Measurements from ENCODE around the gene ATAD2B.

The ATAD2B gene

DNA sequence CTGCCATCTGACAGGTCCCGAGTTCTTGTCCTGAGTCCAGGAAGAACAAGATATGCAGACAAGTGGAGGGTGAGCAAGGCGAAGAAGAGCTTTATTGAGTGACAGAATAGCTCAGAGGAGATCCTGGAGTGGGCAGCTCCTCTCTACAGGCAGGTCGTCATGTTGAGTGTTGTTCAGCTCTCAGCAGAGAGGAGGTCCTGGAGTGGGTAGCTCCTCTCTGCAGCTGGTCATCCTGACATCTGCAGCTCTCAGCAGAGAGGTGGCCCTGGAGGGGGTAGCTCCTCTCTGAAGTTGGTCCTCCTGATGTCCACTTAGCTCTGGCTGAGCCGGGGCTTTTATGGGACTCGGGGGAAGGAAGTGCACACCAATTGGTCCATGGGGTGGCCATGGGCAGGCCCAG is 90.4 kb downstream of the ATAD2B start:
- no peak for DNase-seq

DNA sequence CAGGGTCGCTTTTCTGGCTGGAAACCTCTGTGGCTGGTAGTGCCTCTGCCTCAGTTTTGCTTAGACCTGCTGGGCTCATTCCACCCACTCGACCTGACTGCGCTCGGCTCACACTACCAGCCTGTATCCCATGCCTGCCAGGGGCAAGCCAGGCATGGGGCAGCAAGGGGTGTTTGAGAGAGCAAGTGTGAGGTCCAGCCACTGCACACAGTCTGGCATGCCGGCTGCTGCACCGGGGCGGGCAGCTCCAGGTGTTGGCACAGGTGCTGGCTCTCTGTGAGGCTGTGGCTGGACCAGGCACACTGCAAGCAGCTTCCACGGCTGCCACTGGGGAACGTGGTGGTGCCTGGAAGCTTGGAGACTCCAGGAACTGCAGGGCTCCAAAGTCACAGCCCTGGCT is 90.9 kb downstream of the ATAD2B start:
- DNase-seq = no peak

DNA sequence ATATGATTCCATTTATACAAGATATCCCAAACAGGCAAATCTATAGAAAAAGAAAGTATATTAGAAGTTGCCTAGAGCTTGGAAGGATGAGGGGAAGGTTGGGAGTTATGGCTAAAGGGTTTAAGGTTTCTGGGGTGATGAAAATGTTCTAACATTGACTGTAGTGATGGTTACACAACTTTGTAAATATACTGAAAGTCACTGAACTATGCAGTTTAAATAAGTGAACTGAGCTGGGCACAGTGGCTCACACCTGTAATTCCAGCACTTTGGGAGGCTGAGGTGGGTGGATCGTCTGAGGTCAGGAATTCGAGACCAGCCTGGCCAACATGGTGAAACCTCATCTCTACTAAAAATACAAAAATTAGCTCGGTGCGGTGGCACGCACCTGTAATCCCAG is 91.5 kb downstream of the ATAD2B start:
- no peak for DNase-seq

DNA sequence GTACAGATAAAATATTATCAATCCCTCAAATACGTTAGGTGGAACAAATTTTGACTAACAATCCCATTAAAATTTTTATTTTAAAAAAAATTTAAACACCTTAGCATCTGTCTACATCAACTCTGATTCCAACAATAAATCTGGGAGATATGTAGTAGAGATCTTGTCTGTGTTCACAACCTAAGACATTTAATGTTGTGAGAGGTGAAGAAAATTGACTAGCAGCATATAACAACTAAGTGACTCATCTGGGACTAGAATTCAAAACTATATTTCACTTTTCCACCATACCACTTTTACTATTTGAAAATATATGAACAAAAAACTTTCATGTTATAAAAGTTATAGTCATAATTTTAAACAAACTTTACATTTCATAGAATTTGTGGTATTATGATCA is 97.9 kb downstream of the ATAD2B start:
- no peak for DNase-seq

DNA sequence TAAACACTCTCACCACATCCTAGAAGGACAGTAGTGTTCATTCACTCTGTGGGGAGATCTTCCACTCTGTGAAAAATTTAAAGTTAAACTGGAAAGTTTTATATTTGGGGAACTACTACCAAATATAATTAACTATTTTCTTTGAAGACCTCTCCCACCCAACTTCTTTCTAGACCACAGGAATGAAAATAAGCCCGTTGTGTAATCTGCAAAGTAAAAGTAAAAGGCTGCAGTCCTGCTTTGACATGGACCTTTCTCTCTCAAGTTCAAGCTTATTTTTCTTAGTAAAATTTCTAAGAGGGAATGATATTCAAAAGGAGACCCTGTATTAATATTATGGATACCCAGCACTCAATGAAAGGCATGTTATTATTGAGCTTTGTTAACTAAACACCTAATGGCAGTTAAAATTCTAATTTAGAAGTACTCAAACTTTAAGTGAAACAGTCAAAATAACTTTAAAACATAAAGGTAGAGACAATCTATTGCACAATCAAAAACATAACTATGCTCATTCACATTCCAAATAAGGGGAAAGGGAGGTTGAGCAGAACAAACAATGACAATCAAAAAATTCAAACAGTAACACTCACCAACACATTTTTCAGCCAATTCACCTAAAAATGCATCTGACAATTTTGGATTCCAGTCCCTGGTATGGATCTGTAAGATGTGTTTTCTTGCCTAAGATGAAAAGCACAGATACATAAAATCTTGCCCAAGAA is 98.5 kb downstream of the ATAD2B start:
- DNase-seq = no peak

DNA sequence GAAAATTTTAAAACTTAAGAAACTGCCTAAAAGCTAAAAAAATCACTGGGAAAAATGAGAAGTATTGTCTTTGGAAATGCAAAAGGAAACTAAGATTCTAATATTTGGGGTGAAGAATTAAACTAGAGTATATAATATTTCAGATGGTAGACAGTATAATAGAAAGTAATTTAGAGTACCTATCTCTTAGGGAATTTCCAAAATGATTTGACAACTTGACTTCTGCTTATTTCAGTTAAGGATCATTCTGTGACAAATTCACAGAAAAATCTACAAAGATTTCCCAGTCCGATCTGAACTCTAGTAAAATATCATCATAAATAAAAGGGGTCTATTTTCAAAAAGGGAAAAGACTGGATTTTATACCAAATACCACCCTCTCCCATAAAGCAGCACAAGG is 99.6 kb downstream of the ATAD2B start:
- DNase-seq = no peak

DNA sequence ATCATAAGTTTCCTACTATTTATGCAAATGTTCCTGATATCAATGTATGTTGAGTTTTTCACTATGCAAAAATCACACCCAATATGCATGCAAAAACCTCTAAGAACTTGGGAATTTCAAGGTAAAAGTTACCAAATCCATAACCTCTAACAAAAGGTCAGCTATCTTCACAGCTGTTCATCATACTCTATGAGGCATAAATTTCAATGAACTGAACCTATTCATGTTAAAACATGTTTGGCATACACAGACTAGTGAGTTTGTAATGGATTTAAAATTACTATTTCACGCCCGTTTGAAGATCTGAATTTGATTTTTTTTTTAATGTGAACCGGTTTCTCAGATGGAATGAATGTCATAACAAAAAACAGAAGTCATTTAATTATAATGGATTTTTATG is 100.2 kb downstream of the ATAD2B start:
- DNase-seq = no peak

DNA sequence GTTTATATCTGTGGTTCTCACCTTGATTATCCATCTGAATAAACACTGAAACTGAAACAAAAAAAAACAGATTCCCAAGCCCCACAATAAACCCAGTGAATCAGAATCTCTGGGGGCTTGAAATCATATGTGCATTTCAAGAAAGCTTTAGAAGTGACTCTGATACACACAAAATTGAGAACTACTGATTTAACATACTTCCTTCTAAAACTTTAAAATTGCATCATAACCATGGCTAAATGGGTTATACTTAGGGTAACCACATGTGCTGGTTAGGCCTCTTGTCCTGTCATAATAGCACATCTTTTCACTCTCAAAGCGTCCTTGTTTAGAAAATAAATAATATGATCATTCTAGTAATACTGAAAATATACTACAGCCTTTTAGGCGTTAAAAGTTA is 100.9 kb downstream of the ATAD2B start:
- no peak for DNase-seq

DNA sequence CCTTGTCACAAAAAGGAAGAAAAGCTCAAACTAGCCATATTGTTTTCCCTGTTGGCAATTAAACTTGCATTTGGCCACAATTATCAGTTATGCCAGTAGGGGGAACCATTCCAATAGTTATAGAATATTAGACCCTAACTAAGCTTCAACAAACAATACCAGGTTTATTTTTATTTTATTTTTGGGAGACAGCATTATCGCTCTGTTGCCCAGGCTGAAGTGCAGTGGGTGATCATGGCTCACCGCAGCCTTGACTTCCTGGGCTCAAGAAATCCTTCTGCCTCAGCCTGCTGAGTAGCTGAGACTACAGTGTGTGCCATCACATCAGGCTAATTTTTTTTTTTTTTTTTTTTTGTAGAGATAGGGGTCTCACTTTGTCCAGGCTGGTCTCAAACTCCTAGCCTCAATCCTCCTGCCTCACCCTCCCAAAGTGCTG is 102.1 kb downstream of the ATAD2B start:
- peak in 1 of 2 experiments; percentile 19 for DNase-seq

DNA sequence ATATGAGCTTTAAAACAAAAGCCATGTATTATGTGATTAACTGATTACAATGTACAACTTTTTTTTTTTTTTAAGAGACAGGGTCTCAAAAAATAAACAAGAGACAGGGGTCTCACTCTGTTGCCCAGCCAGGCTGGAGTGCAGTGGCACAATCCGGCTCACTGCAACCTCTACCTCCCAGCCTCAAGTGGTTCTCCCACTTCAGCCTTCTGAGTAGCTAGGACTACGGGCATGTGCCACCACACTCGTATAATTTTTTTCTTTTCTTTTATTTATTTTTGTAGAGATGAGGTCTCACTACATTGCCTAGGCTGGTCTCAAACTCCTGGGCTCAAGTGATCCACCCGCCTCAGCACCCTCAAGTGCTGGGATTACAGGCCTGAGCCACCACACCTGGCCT is 103.1 kb downstream of the ATAD2B start:
- DNase-seq = no peak

DNA sequence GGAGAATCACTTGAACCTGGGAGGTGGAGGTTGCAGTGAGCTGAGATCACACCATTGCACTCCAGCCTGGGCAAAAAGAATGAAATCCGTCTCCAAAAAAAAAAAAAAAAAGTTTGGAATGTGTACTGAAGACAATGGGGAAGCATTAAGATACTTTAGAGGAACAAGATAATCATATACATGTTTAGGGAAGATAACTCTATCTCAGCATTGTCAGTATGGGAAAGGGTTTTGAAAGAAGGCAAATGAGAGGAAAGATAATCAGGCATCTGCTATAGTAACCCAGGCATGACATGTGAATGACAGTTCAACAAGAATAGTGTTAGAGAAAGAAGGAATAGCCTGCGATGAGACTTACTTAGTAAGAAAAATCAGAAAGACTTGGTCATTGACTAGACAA is 112.0 kb downstream of the ATAD2B start:
- no peak for DNase-seq

DNA sequence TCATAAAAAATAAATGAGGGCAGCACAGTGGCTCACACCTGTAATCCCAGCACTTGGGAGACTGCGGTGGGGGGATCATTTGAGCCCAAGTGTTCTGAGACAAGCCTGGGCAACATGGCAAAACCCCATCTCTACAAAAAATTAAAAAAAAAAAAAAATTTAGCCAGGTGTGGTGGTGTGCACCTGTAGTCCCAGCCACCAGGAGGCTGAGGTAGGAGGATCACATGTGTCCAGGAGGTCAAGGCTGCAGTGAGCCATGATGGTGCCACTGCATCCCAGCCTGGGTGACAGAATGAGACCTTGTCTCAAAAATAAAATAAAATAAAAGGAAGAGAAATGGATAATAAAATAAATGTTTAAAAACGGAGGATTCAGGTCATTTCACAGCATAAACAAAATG is 113.5 kb downstream of the ATAD2B start:
- no peak for DNase-seq

DNA sequence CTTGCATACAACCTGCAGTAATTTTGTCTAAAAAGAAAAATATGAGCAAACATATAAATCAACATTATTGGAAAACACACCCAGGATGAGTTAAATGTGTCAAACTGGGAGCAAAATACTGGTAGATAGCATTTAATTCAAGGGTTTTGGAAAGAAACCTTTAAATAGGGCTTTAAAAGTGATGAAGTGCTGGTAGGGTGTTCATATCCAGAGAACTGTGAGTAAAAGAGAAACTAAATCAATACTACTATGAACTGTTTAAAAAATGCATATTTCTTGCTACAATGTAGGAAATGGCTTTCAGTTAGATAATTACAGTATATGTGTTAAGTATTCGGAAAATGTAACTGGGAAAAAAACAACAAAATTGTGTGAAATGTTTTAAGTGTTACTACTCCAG is 117.8 kb downstream of the ATAD2B start:
- DNase-seq = no peak

DNA sequence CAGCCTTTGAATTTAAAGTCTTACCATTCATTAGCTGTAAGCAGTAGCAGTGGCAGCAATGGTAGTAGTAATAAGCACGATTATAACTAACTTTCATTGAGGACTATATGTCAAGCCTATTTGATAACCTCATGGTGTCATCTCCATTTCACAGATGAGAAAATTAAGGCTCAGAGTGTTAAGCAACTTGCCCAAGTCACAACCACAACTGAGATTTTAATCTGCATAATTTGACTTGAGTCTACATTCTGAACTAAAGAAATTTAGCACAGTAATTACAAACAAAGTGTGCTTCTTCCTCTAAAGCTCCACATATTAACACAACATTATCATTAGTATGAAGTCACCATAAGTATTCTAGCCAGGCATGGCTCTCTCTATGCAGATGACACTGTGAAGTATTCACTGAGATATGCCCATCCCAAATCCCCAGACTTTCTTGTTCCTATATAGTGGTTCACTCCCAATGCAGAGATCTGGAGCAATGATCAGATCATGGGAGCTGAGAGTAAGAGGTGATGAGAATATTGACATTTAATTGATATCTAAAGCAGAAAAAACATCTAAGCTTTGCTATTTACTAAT is 120.2 kb downstream of the ATAD2B start:
- DNase-seq = no peak

DNA sequence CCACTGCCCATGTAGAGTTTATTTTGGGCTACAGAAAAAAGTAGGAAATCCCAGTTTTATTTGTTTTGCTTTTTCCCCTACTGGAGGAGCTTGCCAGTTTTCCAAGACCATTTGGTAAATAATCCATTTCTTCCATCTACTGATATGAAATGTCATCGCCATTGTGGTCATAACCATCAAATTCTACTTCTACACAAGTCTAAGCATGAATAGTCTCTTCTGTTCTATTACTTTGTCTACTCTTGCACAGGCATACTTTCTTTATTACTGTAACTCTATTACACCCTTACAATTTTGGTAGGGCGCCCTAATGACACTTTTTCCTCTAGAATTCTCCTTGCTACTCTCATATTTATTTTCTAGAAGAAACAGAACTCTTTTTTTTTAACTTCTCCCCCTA is 120.7 kb downstream of the ATAD2B start:
- no peak for DNase-seq

DNA sequence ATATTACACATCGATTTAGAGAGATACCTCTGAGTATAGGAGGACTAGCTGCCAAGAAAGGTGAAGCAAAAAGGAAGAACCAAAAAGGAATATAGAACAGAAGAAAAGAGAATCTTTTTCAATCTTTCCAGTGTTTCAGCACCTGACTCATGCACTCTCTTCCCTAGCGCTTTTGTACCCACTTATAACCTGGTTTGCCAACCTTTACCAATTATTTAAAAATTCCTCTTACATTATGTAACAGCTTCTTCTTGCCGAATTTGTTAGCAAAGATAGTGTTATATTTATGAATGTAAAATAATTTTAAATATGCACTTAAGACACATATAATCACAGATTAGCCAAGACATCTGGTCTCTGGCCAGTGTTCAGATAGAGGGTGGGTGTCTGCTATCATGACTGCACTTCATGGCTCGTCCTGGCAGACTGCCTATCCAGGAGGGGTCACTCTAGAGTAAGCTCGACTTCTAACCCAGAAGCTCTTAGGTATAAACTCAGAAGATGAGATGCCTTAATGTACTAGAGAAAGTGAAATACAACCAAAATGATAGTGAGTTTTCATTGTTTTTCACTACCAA is 122.9 kb downstream of the ATAD2B start:
- DNase-seq = no peak

DNA sequence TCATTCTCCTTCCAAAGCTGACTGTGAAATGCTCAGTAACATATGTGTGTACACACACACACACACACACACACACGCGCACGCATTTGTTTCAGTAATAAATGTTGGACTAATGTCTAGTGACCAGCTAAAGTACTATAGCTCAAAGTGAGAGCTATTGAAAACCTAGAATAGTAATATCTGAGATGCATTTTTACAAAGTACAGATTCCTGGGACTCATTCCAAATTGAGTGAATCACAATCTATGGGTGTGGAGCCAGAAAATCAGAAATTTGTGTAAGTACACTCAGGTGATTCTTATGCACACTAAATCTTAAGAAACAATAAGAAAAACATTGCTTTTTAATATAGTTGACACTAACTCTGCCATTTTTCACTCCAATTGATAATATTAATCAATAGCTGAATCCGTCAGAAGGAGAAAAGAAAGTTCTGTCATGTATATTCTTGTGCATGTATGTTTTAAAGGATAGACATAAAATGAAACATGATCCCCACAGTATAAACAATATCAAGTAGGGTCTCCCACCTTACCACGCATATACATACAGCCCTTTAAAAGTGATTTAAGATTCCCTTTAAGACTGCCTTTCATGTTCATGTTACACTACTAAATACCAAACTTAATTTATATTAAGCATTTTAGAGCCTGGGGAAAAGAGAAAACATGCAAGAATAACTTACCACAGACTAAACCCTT is 123.5 kb downstream of the ATAD2B start:
- DNase-seq = no peak

DNA sequence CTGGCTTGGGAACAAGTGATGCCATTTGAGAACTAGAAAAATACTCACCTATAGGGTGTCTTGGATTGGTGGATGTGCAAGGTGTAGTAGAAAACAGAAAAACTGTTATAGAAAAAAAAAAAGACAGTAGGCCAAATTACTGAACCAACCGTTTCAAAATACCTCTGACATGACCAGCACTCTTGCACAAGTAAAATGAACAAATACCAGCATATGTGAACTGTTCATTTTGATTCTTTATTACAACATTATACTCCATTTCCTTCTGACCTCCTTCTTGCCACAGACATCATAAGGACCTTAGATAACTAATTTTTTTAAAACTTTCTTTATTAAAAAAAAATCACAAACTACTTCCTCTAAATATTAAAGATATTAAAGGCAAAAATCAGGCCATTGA is 125.5 kb downstream of the ATAD2B start:
- DNase-seq = no peak

DNA sequence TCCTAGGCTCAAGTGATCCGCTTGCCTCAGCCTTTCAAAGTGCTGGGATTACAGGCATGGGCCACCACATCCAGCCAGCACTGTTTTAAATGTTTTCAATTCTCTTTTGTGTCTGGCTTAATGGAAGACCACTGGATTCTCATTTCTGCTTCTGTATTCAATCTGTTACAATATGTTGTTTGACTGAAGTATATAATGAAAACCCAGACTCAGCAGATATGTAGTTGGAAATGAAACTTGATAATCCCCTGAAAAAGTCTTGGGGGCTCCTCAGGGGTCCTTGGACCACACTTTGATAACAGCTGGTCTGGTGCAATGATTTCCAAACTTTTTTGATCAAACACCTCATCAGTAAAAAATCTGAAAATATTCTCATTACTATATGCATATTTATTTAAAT is 132.7 kb downstream of the ATAD2B start:
- DNase-seq = no peak

DNA sequence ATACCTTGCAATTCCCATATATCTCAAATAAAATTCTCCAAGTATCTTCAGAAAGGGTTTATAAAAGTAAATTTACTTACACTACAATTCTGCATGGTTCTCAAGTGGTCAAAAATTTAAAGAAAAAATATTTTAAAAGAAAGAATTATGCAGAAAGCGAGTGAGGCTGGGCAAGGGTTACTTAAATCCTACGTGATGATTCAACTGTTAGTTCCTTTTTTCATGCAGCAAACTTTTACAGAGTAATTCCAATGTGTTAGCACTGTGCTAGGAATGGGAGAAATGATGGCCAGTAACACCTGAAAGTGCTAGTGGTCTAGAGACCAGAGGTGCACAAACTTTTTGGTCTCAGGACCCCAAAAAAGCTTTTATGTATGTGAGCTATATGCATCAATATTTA is 133.4 kb downstream of the ATAD2B start:
- no peak for DNase-seq

DNA sequence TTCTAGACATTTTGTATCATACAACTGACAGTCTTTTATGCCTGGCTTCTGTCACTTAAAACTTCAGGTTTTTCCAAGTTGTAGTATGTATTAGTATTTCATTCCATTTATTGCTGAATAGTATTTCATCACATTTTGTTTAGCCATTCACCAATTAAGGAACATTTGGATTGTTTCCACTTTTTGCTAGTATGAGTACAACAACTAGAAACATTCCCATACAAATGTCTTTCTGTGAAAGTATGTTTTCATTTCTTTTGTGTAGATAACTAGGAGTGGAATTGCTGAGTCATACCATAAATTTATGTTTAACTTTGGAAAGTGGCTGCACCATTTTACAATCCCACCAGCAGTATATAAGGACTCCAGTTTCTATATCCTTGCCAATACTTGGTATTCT is 135.9 kb downstream of the ATAD2B start:
- no peak for DNase-seq

DNA sequence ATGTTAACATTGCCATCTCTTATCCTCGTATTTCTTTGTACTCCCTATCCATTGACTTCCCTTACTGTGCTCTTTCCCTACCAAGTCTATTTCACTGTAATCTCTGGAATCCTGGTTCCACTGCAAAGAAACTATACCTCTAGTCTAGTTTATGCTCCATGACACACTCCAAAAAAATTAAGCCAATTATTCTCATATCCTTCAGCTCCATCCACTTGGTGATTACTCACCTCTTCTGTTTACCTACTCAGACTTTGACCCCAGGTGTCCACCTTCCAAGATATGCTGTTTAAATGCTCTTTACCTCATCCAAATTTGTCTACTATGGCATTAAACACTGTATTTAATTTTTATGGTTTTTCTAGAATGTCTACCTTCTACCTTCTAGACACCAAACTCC is 137.9 kb downstream of the ATAD2B start:
- no peak for DNase-seq

DNA sequence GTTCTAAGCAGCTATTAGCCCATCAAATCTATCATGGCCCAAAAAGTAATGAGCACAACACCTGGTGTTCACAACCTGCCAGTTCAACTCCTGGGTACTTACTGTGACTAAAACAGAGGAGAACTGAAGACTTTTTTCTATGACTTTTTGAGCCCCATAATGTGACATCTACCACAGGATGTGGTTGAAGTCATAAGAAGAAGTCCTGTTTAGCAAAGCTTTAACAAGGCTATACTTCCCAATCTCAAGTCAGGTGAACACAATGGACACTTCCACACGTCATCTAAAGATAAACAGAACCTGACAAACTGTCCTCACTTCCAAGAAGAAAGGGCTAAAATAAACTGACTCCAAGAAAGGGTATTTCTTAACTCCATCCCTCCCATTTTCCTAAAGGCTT is 138.8 kb downstream of the ATAD2B start:
- DNase-seq = no peak

DNA sequence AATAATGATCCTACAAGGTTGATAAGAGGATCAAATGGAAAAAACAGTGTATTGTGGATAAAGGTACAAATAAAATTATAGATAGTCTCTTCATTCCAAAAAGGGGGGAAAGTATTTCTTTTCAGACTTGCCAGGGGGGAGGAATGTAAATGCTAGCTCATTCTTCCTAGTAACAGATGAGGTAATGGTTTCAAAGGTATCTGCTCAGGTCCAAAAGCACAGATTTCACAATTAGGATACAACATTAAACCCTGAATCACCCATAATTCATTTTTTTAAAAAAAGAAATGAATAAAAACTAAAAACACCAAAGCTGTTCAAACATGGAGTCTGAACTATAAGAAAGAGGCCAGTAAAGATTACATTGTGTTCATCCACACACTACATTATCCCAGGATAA is 142.0 kb downstream of the ATAD2B start:
- DNase-seq = no peak

Data from NCI-H1930 (cell line).